COR-L47 (cell line): ENCODE data around the gene ACSM4.

ENCODE experiments used
- DNase-seq: peaks from one replicate; lab custom pipeline; 2025; lab: John Stamatoyannopoulos, UW

Gene ACSM4

DNA sequence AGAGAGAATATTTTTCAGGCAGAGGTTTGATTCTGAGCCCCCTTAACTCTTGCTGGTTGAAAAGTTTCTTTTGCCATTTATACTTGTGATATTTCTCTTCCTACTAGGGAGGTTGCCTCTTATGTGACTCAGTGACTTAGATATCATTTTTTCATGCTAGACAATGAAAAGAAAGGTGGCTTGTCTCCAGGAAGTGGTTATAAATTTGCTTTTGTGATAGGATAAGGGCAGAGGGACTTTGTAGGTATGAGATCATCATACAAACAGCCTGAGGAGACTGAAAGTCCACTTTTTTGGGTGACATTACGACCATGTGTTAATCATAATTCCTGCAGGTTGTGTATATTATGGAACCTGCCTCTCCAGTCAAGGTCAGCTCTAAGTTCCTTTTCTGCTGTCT lies 35.8 kb downstream of the ACSM4 start:
- no peak for DNase-seq

DNA sequence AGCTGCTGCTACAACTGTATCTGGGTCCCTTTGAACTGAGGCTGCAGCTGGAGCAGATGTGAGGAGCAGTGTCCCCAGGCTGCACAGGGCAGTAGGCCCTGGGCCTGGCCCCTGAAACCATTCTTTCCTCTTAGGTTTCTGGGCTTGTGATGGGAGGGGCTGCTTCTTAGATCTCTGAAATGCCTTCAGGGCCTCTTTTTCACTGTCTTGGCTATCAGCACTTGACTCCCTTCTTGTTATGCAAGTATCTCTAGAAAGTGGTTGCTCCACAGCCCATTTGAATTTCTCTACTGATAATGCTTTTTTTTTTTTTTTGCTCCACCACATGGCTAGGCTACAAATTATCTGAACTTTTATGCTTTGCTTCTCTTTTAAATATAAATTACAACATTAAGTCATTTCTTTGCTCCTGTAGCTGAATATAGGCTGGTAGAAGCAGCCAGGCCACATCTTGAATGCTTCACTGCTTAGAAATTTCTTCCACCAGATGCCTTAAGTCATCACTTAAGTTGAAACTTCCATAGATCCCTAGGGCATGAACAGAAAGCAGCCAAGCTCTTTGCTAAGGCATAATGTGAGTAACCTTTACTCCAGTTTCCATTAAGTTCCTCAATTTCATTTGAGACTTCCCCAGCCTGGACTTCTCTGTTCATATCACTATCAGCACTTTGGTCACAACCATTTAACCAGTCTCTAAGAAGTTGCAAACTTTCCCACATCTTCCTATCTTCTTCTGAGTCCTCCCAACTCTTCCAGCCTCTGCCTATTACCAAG lies 41.1 kb downstream of the ACSM4 start:
- DNase-seq, result no peak

DNA sequence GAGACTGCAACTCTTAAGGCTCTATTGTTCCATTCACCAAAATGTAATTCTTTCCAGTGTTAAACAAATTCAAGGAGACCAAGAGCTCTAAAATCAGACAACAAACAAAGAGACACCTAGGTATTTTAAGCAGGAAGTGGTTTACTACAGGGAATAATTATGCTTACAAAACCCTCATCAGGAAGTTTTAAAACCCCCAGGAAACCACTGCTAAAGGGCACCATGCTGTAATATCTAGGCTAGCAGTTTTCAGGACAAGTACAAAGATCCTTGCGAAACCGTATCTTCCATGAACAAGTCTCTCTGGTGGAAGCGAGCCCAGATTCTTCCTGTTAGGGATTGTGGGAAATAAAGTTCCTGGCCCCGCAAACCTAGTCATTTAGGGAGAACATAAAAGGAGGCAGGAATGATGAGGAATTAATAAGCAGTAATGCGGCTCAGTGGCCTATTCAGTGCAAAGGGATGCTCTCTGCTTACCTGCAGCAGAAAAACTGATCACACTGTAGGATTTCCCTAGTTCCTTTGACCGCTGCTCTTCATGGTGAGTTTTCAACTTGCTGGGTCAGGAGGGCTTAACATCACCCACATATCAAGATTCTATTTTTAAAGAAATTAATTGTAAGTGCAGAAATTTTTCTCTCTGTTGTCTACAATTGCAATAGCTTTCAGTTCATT lies 42.8 kb downstream of the ACSM4 start:
- DNase-seq, result no peak

DNA sequence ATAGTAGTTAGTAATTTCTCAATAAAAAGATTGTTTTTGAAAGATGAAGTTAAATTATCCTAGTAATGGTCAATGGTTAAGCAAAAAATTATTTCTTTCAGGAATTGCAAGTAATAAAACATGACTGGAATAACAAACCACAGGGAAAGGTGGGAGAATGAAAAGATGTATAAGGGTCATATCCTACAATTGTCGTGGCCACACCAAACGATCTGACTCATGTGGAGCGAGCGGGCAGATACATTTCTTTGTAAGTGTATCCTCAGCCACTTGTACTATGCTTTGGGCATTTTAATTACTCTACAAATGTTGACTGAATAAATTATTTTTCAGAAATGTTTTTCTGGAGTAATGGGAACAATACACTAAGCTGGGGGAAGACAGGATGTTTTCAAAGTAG lies 45.5 kb downstream of the ACSM4 start:
- no peak for DNase-seq

DNA sequence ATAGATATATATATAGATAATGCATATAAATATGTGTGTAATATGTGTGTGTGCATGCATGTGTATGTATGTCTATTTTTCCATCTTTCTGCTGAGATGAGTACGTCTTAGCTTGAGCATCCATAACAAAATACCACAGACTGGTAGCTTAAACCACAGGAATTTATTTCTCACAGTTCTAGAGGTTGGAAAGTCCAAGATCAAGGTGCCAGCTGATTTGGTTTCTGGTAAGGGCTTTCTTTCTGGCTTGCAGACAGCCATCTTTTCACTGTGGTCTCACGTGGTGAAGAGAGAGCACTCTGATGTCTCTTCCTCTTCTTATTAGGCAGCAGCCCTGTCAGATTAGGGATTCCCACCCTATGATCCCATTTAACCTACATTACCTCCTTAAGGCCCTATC lies 47.3 kb downstream of the ACSM4 start:
- DNase-seq, result no peak

DNA sequence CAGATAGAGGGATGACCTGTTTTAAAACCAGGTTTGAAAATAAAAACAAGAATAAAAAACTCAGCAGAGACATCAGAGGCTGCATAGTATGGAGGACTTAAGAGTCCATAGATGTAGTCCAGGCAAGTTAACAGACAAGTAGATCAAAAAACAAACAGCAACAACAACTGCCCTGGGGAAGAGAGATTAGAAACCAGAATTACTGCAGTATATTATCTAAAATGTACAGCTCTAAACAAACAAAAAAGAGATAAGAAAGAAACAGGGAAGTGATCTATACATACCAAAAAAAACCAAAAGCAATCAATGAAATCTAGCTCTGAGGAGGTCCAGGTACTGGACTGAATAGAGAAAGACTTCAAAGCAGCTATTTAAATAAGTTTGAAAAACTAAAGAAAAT lies 48.8 kb downstream of the ACSM4 start:
- no peak for DNase-seq

DNA sequence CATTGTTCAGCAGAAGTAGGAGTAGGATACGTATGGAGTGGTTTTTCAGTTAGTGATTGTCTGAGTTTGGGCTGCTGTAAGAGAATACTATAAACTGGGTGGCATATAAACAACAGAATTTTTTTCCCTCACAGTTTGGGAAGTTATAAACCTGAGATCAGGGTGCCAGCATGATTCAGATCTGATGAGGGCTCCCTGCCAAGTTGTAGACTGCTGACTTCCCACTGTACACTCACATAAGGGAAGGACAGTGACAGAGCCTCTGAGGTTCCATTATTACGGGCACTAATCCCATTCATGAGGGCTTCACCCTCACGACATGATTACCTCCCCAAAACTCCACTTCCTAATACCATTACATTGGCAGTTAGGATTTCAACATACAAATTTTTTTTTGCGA lies 50.7 kb downstream of the ACSM4 start:
- DNase-seq, result no peak

DNA sequence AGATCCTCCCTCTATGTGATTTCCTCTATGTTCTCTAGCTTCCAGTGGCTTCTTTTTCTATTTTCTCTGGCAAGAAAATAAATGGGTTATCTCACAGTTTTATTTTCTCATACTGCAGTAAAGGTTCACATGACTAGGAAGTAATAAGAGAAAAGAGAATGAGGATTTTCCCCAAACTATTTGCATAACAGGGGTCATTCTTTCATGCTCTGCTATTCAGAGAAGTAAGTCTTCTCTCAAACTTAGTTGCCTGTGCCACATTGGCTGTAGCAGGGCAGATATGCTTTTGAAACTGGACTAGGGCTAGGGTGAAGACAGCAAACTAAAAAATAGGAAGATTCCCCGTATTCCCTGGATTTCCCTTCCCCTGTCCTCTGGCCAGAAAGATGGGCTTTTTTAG lies 57.4 kb downstream of the ACSM4 start:
- no peak for DNase-seq

DNA sequence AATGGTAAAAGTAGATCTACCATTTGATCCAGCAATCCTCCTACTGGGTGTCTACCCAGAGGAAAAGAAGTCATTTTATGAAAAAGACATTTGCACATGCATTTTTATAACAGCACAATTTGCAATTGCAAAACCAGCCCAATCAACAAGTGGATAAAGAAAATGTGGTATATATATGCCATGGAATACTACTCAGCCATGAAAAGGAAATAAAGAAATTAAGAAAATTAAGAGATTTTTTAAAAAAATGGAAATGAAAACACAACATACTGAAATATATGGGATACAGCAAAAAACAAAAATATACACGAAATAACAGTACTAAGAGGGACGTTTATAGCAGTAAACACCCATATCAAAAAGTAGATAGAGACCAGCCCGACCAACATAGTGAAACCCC lies 58.9 kb downstream of the ACSM4 start:
- no peak for DNase-seq

DNA sequence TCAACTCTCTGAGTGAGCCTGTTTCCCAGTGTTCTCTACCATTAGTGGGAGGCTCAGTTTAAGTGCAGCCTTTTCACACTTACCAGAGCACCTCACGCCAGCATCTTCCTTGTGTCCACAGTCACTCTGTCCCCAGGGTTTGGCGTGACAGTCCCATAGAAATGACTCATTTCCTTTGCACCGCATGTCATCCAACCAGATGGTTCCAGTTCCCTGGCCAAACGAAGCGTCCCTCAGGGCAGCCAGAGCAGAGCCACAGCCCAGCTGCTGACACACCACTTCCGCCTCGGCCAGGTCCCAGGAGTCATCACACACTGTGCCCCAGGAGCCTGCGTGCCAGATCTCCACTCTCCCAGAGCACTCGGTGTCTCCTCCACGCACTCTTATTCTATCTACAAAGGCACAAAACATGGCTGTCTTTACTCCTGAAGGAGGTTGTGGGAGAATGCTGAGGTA lies 65.4 kb downstream of the ACSM4 start:
- no peak for DNase-seq

DNA sequence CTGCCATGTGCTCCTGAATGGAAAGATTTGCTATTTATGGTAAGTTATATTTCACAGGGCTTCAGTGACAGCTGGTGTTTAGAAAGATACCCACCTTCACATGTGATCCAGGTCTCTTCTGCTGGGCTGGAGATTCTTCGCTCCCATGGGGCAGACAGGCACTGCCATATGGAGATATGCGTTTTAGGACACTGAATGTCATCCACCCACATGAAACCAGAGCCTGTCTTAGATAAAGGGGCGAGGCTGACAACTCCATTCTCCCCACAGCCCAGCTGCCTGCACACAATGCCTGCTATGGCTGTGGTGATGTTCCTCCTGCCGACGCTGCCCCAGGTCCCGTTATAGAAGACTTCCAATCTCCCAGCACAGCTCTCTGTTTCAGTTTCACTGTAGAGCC lies 69.4 kb downstream of the ACSM4 start:
- DNase-seq, result no peak

DNA sequence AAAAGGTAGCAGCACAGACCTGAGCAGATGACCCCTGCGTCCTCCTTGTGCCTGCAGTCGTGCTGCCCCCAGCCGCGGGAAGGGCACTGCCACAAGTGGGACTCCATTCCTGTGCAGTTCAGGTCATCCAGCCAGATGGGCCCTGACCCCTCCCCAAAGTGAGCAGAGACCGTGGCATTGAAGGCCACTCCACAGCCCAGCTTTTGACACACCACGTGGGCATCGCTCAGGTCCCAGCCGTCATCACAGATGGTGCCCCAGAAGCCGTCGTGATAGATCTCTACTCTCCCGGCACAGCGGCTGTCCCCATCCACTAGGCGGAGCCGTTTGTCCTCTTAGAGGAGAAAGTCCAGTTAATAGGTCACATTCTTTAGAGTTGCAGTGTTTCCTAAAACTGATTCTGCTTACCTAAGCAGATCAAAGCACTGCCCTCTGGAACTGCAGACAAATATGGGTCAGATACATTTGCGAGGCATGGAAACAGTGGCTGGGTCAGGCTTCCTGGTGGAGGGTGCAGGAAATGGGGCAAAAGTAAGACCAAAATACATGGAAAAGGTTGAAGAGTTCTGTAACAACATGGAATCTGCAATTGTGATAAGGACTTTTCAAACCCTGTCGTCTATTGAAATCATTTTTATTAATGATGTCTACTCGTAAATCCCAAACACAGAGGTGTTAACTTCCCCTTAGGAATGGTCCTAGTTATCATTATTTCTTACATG lies 70.7 kb downstream of the ACSM4 start:
- peak; percentile 2 for DNase-seq

DNA sequence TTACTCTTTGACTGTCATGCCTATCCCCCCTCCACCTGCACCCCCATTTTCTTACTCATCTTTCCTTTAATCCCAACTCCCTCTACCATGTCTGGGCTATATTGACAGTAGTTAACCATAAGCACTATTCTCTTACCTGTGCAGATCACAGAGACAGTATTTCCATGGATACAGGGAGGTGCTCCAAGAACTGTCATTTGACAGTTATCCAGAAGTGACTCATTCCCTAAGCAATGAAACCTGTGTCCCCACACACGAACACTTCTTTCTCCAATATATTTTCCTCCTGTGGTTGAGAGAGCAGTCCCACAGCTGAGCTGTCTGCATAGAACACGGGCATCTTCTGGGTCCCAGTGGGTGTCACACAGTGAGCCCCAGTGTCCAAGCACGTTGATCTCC lies 71.3 kb downstream of the ACSM4 start:
- DNase-seq, result no peak

DNA sequence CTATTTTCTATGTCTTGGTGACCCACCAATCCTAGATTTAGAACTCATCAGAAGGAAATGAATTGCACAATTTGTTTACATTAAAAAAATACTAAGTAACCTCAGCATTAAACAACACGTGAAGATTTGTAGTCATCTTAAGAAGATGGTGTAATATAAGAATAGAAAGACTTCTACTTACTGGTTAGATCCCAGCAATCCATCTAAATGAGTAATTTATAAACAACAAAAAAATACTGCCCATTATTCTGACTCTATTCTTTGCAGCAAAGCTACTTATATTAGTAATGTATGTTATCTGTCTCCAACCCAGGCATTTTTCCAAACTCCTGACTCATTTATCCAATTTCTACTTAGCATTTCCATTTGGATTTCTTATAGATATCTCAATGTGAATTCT lies 72.3 kb downstream of the ACSM4 start:
- no peak for DNase-seq
